K562 (cell line): ENCODE results near the gene TFAM.

Experiments
- CEBPB ChIP-seq: fragments of 450-650 bp; IDR thresholded peaks from 2 replicates; pipeline ENCODE4 v1.6.1; 2016; ENCODE audit warnings: missing genetic modification characterization, missing compliant biosample characterization
- CTCF ChIP-seq, 3 experiments: IDR thresholded peaks in 2 of 3; conservative IDR thresholded peaks in 1 of 3; 2 replicates each; pipeline ENCODE4 v1.5.1; 2011 to 2012; ENCODE audit warnings: low read length in 3 of 3, mild to moderate bottlenecking in 3 of 3, control low read depth in 2 of 3, improper control_type of control experiment in 1 of 3, inconsistent platforms in 1 of 3, low read depth in 1 of 3, mixed read lengths in 1 of 3, moderate library complexity in 1 of 3; ENCODE audit not compliant: insufficient read depth in 2 of 3
- GTF2F1 ChIP-seq: IDR thresholded peaks from 2 replicates; pipeline ENCODE4 v1.6.1; 2011; ENCODE audit warnings: low read depth, low read length, improper control_type of control experiment
- SRF ChIP-seq, 2 experiments: fragments of 250-450, 450-650 bp in 1 of 2; sonication (Bioruptor Pico) in 1 of 2; sonication (generic) in 1 of 2; formaldehyde crosslinking; IDR thresholded peaks; 2 replicates each; pipeline versions ENCODE4 v1.5.0 to v1.5.1; 2020 to 2022; ENCODE audit warnings: mild to moderate bottlenecking in 1 of 2, missing genetic modification reagents in 1 of 2
- XRCC5 ChIP-seq: fragments of 200-400 bp; formaldehyde crosslinking; IDR thresholded peaks from 2 replicates; pipeline ENCODE4 v1.6.1; 2017; ENCODE audit warnings: low read depth, mild to moderate bottlenecking, low read length
- ZFX ChIP-seq: sonication (generic); formaldehyde crosslinking; IDR thresholded peaks from 2 replicates; pipeline ENCODE4 v1.8.0; 2022; ENCODE audit warnings: mild to moderate bottlenecking, missing genetic modification reagents, moderate library complexity

DNA sequence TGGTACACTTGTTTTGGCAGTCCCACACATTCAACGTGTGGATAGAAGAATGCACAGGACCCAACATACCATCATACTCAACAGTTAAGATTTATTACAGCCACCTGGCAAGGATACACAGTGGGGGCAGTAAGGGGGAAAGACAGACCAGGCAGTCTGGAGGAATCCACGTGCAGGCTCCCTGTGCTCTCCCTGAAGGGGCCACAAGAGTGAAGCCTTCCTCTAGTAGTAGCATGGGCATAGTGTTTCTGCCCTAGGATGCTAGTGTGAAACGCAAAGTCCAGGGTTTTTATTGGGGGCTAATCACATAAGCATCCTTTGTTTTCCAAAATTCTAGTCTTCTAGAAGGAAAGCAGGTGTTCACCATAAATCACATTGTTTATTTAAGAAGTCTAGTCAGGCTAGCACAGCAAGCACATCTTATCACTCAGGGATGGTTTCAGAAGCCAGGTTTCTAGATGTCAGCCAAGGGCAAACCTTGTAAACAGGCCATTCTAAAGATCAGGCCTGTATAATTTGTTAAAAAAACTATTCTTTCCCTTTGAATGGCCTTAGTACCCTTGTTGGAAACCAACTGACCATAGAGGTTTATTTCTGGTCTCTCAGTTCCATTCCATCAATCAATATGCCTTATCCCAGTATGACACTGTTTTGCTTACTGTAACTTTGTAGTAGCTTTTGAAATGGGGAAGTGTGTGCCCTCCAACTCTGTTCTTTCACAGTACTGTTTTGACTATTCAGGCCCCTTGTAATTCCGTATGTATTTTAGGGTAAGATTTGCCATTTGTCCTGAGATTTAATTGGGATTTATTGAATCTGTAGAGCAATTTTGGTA is 12.4 kb upstream of the TFAM start:
- TF ChIP-seq SRF (CRISPR knock-in tag; IDR thresholded peaks at IDR 0.05) = no peak
- TF ChIP-seq CTCF (IDR thresholded peaks at IDR 0.05 in 2 of 3, conservative IDR thresholded peaks at IDR 0.05 in 1 of 3; ENCODE audit: insufficient read depth in 2 of 3, low read depth in 1 of 3, low read length in 3 of 3) = no peak
- no peak for TF ChIP-seq CEBPB
- no peak for TF ChIP-seq XRCC5
- no peak for TF ChIP-seq ZFX (CRISPR knock-in tag)
- TF ChIP-seq GTF2F1 = no peak
